Neuronal stem cell (in vitro differentiated cells): ENCODE measurements around the gene FAM98C.
A peak's percentile ranks its signal among the peaks of the same experiment; 100 is the strongest.
"Not testable (repeated sequence)": the region's sequence is repeated elsewhere in the genome, so short reads cannot be mapped to it uniquely, and the experiment has no call there.

Experiments used
- DNase-seq: peaks from one replicate; pipeline ENCODE4 v3.0.0-alpha.2; 2013; ENCODE audit warnings: low spot score
- H2AFZ ChIP-seq: one replicate; pipeline ENCODE4 v1.6.1; 2013; ENCODE audit warnings: mild to moderate bottlenecking, low read length, inconsistent platforms
- H2AK5ac ChIP-seq: 2 replicates; pipeline ENCODE4 v1.6.1; 2013; ENCODE audit warnings: low read depth, mild to moderate bottlenecking, inconsistent platforms, low read length, moderate library complexity, mixed read lengths
- H2BK120ac ChIP-seq: 2 replicates; pipeline ENCODE4 v1.6.1; 2013; ENCODE audit warnings: low read depth, mild to moderate bottlenecking, inconsistent platforms, low read length, moderate library complexity, mixed read lengths
- H2BK12ac ChIP-seq: one replicate; pipeline ENCODE4 v1.6.1; 2013; ENCODE audit warnings: low read length, inconsistent platforms
- H2BK15ac ChIP-seq: 2 replicates; pipeline ENCODE4 v1.6.1; 2013; ENCODE audit warnings: mild to moderate bottlenecking, low read length, inconsistent platforms, mixed read lengths
- H2BK5ac ChIP-seq: one replicate; pipeline ENCODE4 v1.6.1; 2013; ENCODE audit warnings: inconsistent platforms, mild to moderate bottlenecking, low read length, moderate library complexity
- H3K14ac ChIP-seq: one replicate; pipeline ENCODE4 v1.6.1; 2013; ENCODE audit warnings: low read length, inconsistent platforms
- H3K18ac ChIP-seq: 2 replicates; pipeline ENCODE4 v1.6.1; 2013; ENCODE audit warnings: low read length, inconsistent platforms
- H3K23ac ChIP-seq: 2 replicates; pipeline ENCODE4 v1.6.1; 2013; ENCODE audit warnings: low read depth, mild to moderate bottlenecking, mixed read lengths, low read length, inconsistent platforms; ENCODE audit not compliant: poor library complexity
- H3K27ac ChIP-seq: replicated peaks from 3 replicates; pipeline ENCODE4 v1.5.1; 2013; ENCODE audit warnings: low read length, inconsistent platforms
- H3K27me3 ChIP-seq, 3 experiments: 2 replicates each; pipeline ENCODE4 v1.6.1; 2013; ENCODE audit warnings: low read length in 3 of 3, mild to moderate bottlenecking in 2 of 3, inconsistent platforms in 1 of 3, low read depth in 1 of 3, mixed read lengths in 1 of 3, moderate library complexity in 1 of 3; ENCODE audit not compliant: control insufficient read depth in 3 of 3, insufficient read depth in 3 of 3
- H3K36me3 ChIP-seq, 2 donors: replicated peaks in 1 of 2; 2 replicates each; pipeline ENCODE4 v1.6.1; 2013; ENCODE audit warnings: low read length in 2 of 2; ENCODE audit not compliant: control insufficient read depth in 2 of 2, insufficient read depth in 2 of 2
- H3K4ac ChIP-seq: 2 replicates; pipeline ENCODE4 v1.6.1; 2013; ENCODE audit warnings: inconsistent platforms, mild to moderate bottlenecking, low read length, moderate library complexity
- H3K4me1 ChIP-seq, 2 donors: 1 replicate in 1 of 2; 2 replicates in 1 of 2; pipeline ENCODE4 v1.6.1; 2013; ENCODE audit warnings: low read length in 2 of 2, low read depth in 1 of 2; ENCODE audit not compliant: control insufficient read depth in 2 of 2, insufficient read depth in 1 of 2
- H3K4me2 ChIP-seq: one replicate; pipeline ENCODE4 v1.6.1; 2013; ENCODE audit warnings: mild to moderate bottlenecking, low read length, inconsistent platforms; ENCODE audit not compliant: insufficient read depth, poor library complexity, severe bottlenecking
- H3K4me3 ChIP-seq, 2 donors: 2 replicates each; pipeline ENCODE4 v1.5.1; 2013; ENCODE audit warnings: low read length in 2 of 2, mild to moderate bottlenecking in 2 of 2, inconsistent platforms in 1 of 2, moderate library complexity in 1 of 2
- H3K79me1 ChIP-seq: one replicate; pipeline ENCODE4 v1.6.1; 2013; ENCODE audit warnings: low read depth, mild to moderate bottlenecking, inconsistent platforms, low read length, moderate library complexity
- H3K9ac ChIP-seq: one replicate; pipeline ENCODE4 v1.6.1; 2013; ENCODE audit warnings: mild to moderate bottlenecking, low read depth, low read length, inconsistent platforms; ENCODE audit not compliant: poor library complexity
- H3K9me3 ChIP-seq, 2 donors: replicated peaks in 1 of 2; 2 replicates each; pipeline versions ENCODE3 to v1.6.1; 2013; ENCODE audit warnings: low read length in 2 of 2, mild to moderate bottlenecking in 2 of 2, inconsistent platforms in 1 of 2, low read depth in 1 of 2, mixed read lengths in 1 of 2, moderate library complexity in 1 of 2; ENCODE audit not compliant: control insufficient read depth in 2 of 2, insufficient read depth in 1 of 2
- H4K8ac ChIP-seq: one replicate; pipeline ENCODE4 v1.6.1; 2013; ENCODE audit warnings: low read depth, mild to moderate bottlenecking, inconsistent platforms, low read length, moderate library complexity
- H4K91ac ChIP-seq: one replicate; pipeline ENCODE4 v1.6.1; 2013; ENCODE audit warnings: low read length, low read depth, mild to moderate bottlenecking, inconsistent platforms; ENCODE audit not compliant: poor library complexity
- WGBS, 2 donors: extraction: QIAGEN DNeasy Blood & Tissue Kit; methylation state at CpG; one replicate each; pipeline ENCODE4 v1.1.7; 2013; ENCODE audit warnings: missing lambda C conversion rate in 2 of 2, mixed read lengths in 1 of 2; ENCODE audit not compliant: insufficient read length in 2 of 2, insufficient replicate concordance in 1 of 2; ENCODE audit errors: extremely low coverage in 2 of 2; 5-methylcytosine and 5-hydroxymethylcytosine counted together

The FAM98C gene

DNA sequence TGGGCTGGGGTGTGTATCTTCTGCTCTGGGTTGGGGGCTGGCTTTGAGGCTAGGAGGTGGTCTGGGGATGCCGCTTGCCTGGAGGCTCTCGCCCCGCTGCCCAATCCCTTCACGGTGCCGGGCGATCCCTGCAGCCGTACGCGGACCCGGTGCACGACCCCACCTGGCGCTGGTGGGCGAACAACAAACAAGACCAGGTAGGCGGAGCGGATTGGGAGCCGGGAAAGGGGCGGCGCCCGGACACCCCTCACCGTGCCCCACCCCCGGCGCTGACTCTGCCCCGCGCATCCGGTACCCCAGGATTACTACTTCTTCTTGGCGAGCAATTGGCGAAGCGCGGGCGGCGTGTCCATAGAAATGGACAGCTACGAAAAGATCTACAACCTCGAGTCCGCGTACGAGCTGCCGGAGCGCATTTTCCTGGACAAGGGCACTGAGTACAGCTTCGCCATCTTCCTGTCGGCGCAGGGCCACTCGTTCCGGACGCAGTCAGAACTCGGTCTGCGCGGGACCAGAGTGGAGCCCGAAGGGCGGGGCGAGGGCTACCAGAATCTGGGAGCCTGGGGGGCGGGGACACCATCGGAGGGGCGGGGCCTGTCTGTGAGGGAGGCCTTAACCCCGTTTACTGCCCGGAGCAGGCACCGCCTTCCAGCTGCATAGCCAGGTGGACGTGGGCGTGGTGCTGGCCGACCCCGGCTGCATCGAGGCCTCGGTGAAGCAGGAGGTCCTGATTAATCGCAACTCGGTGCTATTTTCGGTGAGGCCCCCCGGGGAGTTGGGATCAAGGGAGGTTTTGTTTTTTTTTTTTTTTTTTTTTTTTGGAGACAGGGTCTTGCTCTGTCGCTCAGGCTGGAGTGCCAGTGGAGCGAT is 40.6 kb upstream of the FAM98C start:
- H3K9ac ChIP-seq, result peak overlapping the region; percentile 81
- H3K27ac ChIP-seq, result peak overlapping the region; percentile 78
- peak overlapping the region; percentile 93 for H3K23ac ChIP-seq
- no peak overlapping the region for H2AK5ac ChIP-seq
- peaks cover 0 to 39% (median 22%) of the 10 kb centered on the region in 3 experiments for H3K27me3 ChIP-seq
- H3K4me3 ChIP-seq, result peak overlapping the region; percentile 51 to 88
- H4K91ac ChIP-seq, result no peak overlapping the region
- H2BK5ac ChIP-seq, result peak overlapping the region; percentile 19
- no peak overlapping the region for H4K8ac ChIP-seq
- no peak overlapping the region for H2BK12ac ChIP-seq
- peak overlapping the region; percentile 97 for H3K4me2 ChIP-seq
- peak overlapping the region; percentile 98 for H2AFZ ChIP-seq
- H3K14ac ChIP-seq, result no peak overlapping the region
- H2BK15ac ChIP-seq, result no peak overlapping the region
- no peak overlapping the region for H2BK120ac ChIP-seq
- H3K4ac ChIP-seq, result no peak overlapping the region
- peak; percentile 77 for DNase-seq
- WGBS, 2 donors, result no CpG with 5 or more reads among the region's 68 CpGs
- no peaks in the 10 kb centered on the region for H3K79me1 ChIP-seq
- H3K4me1 ChIP-seq, result peaks cover 4% of the 10 kb centered on the region in 2 donors
- no peaks in the 10 kb centered on the region for H3K36me3 ChIP-seq
- peak overlapping the region; percentile 96 for H3K18ac ChIP-seq
- peaks cover 3 to 4% of the 10 kb centered on the region in 2 donors for H3K9me3 ChIP-seq

DNA sequence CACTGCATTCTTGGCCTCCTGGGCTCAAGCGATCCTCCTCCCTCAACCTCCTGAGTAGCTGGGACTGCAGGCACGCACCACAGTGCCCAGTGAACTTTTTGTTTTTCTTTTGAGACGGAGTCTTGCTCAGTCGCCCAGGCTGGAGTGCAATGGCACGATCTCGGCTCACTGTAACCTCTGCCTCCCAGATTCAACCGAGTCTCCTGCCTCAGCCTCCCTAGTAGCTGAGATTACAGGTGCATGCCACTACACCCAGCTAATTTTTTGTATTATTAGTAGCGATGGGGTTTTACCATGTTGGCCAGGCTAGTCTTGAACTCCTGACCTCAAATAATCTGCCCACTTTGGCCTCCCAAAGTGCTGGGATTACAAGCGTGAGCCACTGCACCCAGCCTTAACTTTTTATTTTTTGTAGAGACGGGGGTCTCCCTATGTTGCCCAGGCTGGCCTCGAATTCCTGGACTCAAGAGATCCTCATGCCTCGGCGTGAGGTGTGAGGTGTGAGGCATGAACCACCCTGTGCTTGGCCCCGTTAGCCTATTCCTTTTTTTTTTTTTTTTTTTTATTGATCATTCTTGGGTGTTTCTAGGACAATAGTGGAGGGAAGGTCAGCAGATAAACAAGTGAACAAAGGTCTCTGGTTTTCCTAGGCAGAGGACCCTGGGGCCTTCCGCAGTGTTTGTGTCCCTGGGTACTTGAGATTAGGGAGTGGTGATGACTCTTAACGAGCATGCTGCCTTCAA is 39.8 kb upstream of the FAM98C start:
- H3K4me3 ChIP-seq, result peak overlapping the region; percentile 51 to 68
- H3K4me2 ChIP-seq, H2AK5ac ChIP-seq, H3K9me3 ChIP-seq, H3K23ac ChIP-seq, H3K79me1 ChIP-seq, H4K91ac ChIP-seq, H2BK12ac ChIP-seq, H4K8ac ChIP-seq, H3K18ac ChIP-seq, H3K9ac ChIP-seq, H2BK120ac ChIP-seq, H2BK15ac ChIP-seq, H3K4me1 ChIP-seq, H3K27ac ChIP-seq, H3K36me3 ChIP-seq, DNase-seq, H3K14ac ChIP-seq, H3K4ac ChIP-seq: not testable (repeated sequence)
- no CpG with 5 or more reads among the region's 16 CpGs for WGBS, 2 donors
- peak overlapping the region; percentile 98 for H2AFZ ChIP-seq
- peaks cover 0 to 34% (median 22%) of the 10 kb centered on the region in 3 experiments for H3K27me3 ChIP-seq
- H2BK5ac ChIP-seq, result peak overlapping the region; percentile 19

DNA sequence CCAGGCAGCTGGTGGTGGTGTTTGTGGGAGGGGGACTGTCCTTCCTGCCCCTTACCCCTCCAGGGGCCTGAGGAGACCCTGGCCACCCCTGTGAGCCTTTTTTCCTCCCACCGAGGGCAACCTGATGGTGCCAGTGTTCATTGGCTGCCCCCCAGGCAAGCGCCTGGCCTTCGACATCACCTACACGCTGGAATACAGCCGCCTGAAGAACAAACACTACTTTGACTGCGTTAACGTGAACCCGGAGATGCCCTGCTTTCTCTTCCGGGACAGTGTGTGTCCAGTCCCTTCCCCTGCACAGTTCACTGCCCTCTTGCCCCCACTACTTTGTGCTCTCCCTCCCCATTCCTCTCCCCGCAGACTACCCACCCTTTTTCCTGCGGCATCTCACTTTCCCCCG is 35.9 kb upstream of the FAM98C start:
- Histone ChIP-seq H2AFZ (peak overlapping the region; percentile 7), H3K4ac (no peak overlapping the region), H2BK12ac (peak overlapping the region; percentile 10), H4K91ac (no peak overlapping the region), H3K4me3 (no peak overlapping the region), H3K4me1 (peaks cover 4 to 9% of the 10 kb centered on the region in 2 donors), H3K14ac (no peak overlapping the region), H3K36me3 (no peaks in the 10 kb centered on the region), H3K23ac (no peak overlapping the region), H3K4me2 (no peak overlapping the region), H3K27me3 (peaks cover 0 to 16% (median 0%) of the 10 kb centered on the region in 3 experiments), H2BK15ac (peak overlapping the region; percentile 87), H3K27ac (no peak overlapping the region), H4K8ac (no peak overlapping the region), H2BK5ac (peak overlapping the region; percentile 90), H3K9ac (no peak overlapping the region), H3K18ac (peak overlapping the region; percentile 65), H3K9me3 (peaks cover 0 to 3% of the 10 kb centered on the region in 2 donors), H2BK120ac (peak overlapping the region; percentile 81), H2AK5ac (peak overlapping the region; percentile 97), H3K79me1 (no peaks in the 10 kb centered on the region)
- no peak for DNase-seq
- no CpG with 5 or more reads among the region's 12 CpGs for WGBS, 2 donors

DNA sequence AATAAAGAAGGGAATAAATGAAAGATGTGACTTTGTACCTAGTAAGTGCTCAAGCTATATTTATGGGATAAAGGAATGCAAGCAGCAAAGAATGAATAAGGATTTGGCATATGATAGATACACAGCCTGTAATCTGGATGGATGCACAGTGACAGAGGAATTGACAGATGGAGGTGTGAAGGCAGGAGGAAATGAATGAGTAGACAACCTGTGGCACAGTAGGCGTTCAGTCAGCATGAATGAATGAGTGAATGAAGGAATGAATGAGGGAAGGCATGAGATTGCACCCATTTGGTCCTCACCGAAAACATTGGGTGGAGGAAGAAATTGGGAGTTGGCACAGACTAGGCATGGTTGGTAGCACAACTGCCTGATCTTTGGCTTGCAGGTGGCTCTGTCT is 33.3 kb upstream of the FAM98C start:
- Histone ChIP-seq H2AK5ac (no peak overlapping the region), H3K27ac (no peak overlapping the region), H3K14ac (no peak overlapping the region), H2BK120ac (no peak overlapping the region), H3K27me3 (peaks cover 0 to 16% (median 0%) of the 10 kb centered on the region in 3 experiments), H3K79me1 (no peaks in the 10 kb centered on the region), H3K18ac (no peak overlapping the region), H3K23ac (no peak overlapping the region), H3K36me3 (no peaks in the 10 kb centered on the region), H2AFZ (no peak overlapping the region), H4K91ac (no peak overlapping the region), H3K9ac (no peak overlapping the region), H2BK5ac (no peak overlapping the region), H3K9me3 (peaks cover 0 to 3% of the 10 kb centered on the region in 2 donors), H2BK12ac (no peak overlapping the region), H3K4ac (no peak overlapping the region), H3K4me3 (no peak overlapping the region), H3K4me1 (peaks cover 0 to 8% of the 10 kb centered on the region in 2 donors), H4K8ac (no peak overlapping the region), H2BK15ac (no peak overlapping the region), H3K4me2 (no peak overlapping the region)
- DNase-seq, result no peak
- no CpG with 5 or more reads among the region's 2 CpGs for WGBS, 2 donors
